ENCODE results near the gene ZBTB7C. TPM values are rescaled to one million over a fixed set of nuclear protein-coding genes. Genes with fewer than 3 reads are reported as not detected.

Gene ZBTB7C
- total RNA-seq, 2 experiments from 2014 or later: not detected

GRCh38 chr18:48163738-48164115 lies 245.5 kb downstream of the ZBTB7C start:
- TF ChIP-seq CTCF (conservative IDR thresholded peaks at IDR 0.05; ENCODE audit: low read length) (no peak), EZH2phosphoT487 (IDR thresholded peaks at IDR 0.05; ENCODE audit: borderline replicate concordance, low read depth, low read length) (no peak)
- no peaks in the 10 kb centered on the region for H3K9me2 ChIP-seq (ENCODE audit: insufficient read depth, low read length)
- no peak overlapping the region for H2AFZ ChIP-seq (ENCODE audit: low read length)
- H3K27ac ChIP-seq (ENCODE audit: low read depth, low read length, poor library complexity, severe bottlenecking): no peak overlapping the region
- no peak overlapping the region for H3K4me2 ChIP-seq (ENCODE audit: low read length)
- DNase-seq (ENCODE audit: low spot score): no peak
- no peak overlapping the region for H3K4me3 ChIP-seq (ENCODE audit: low read depth, low read length, poor library complexity, severe bottlenecking)
- H3K9me3 ChIP-seq (ENCODE audit: low read length): no peaks in the 10 kb centered on the region
- BruUV-seq (replicated peaks): no TSS peak
- H3K36me3 ChIP-seq (ENCODE audit: insufficient read depth, low read length): no peaks in the 10 kb centered on the region
- CTCF ChIA-PET (ENCODE audit: unreplicated experiment): no interaction called here
- no peaks in the 10 kb centered on the region for H4K20me1 ChIP-seq (ENCODE audit: insufficient read depth, low read length)
- no peaks in the 10 kb centered on the region for H3K4me1 ChIP-seq (ENCODE audit: insufficient read depth, low read length, poor library complexity, severe bottlenecking)
- POLR2A ChIA-PET: no interaction called here
- H3K79me2 ChIP-seq (ENCODE audit: insufficient read depth, low read depth, low read length): no peaks in the 10 kb centered on the region
- intact Hi-C loops (cut with micrococcal nuclease; ENCODE audit: unreplicated experiment): no loop called here

- Histone ChIP-seq H3K27ac (ENCODE audit: low read depth, low read length, poor library complexity, severe bottlenecking) (no peak overlapping the region), H3K4me3 (ENCODE audit: low read depth, low read length, poor library complexity, severe bottlenecking) (no peak overlapping the region), H3K9me2 (ENCODE audit: insufficient read depth, low read length) (no peaks in the 10 kb centered on the region), H2AFZ (ENCODE audit: low read length) (no peak overlapping the region), H3K9me3 (ENCODE audit: low read length) (no peaks in the 10 kb centered on the region), H3K4me2 (ENCODE audit: low read length) (no peak overlapping the region), H4K20me1 (ENCODE audit: insufficient read depth, low read length) (no peaks in the 10 kb centered on the region), H3K4me1 (ENCODE audit: insufficient read depth, low read length, poor library complexity, severe bottlenecking) (no peaks in the 10 kb centered on the region), H3K36me3 (ENCODE audit: insufficient read depth, low read length) (no peaks in the 10 kb centered on the region), H3K79me2 (ENCODE audit: insufficient read depth, low read depth, low read length) (no peaks in the 10 kb centered on the region)
- no peak for DNase-seq (ENCODE audit: low spot score)
- TF ChIP-seq CTCF (conservative IDR thresholded peaks at IDR 0.05; ENCODE audit: low read length): no peak
- no peak for TF ChIP-seq EZH2phosphoT487 (IDR thresholded peaks at IDR 0.05; ENCODE audit: borderline replicate concordance, low read depth, low read length)
- POLR2A ChIA-PET: no interaction called here
- intact Hi-C loops (cut with micrococcal nuclease; ENCODE audit: unreplicated experiment): no loop called here
- no TSS peak for BruUV-seq (replicated peaks)
- CTCF ChIA-PET (ENCODE audit: unreplicated experiment): no interaction called here
These were observed 246.0 kb downstream of the ZBTB7C start for GRCh38 chr18:48162956-48163737.

GRCh38 chr18:48161911-48162698 lies 247.1 kb downstream of the ZBTB7C start:
- no peak overlapping the region for H2AFZ ChIP-seq (ENCODE audit: low read length)
- no peaks in the 10 kb centered on the region for H4K20me1 ChIP-seq (ENCODE audit: insufficient read depth, low read length)
- no peaks in the 10 kb centered on the region for H3K79me2 ChIP-seq (ENCODE audit: insufficient read depth, low read depth, low read length)
- H3K9me2 ChIP-seq (ENCODE audit: insufficient read depth, low read length): no peaks in the 10 kb centered on the region
- no peak for DNase-seq (ENCODE audit: low spot score)
- H3K36me3 ChIP-seq (ENCODE audit: insufficient read depth, low read length): no peaks in the 10 kb centered on the region
- no TSS peak for BruUV-seq (replicated peaks)
- no peak overlapping the region for H3K4me3 ChIP-seq (ENCODE audit: low read depth, low read length, poor library complexity, severe bottlenecking)
- H3K4me1 ChIP-seq (ENCODE audit: insufficient read depth, low read length, poor library complexity, severe bottlenecking): no peaks in the 10 kb centered on the region
- intact Hi-C loops (cut with micrococcal nuclease; ENCODE audit: unreplicated experiment): no loop called here
- ChIA-PET POLR2A (no interaction called here), CTCF (ENCODE audit: unreplicated experiment) (no interaction called here)
- no peak overlapping the region; the same call in 1 of the 2 replicates for H3K4me2 ChIP-seq (ENCODE audit: low read length)
- H3K9me3 ChIP-seq (ENCODE audit: low read length): no peaks in the 10 kb centered on the region
- TF ChIP-seq CTCF (conservative IDR thresholded peaks at IDR 0.05; ENCODE audit: low read length) (no peak), EZH2phosphoT487 (IDR thresholded peaks at IDR 0.05; ENCODE audit: borderline replicate concordance, low read depth, low read length) (no peak)
- no peak overlapping the region for H3K27ac ChIP-seq (ENCODE audit: low read depth, low read length, poor library complexity, severe bottlenecking)

Measured in OCI-LY7 (cell line).